GM19043 (cell line): Measurements from ENCODE around the gene HINFP.
"Not testable (repeated sequence)": the region's sequence is repeated elsewhere in the genome, so short reads cannot be mapped to it uniquely, and the experiment has no call there.

ENCODE experiments used
- ATAC-seq: cut with Tn5 transposase; IDR thresholded peaks from one replicate; pipeline ENCODE4 v1.9.1; 2021; ENCODE audit warnings: low read depth; ENCODE audit not compliant: unreplicated experiment

The HINFP gene

GRCh38 chr11:119100246-119100970 lies 21.0 kb upstream of the HINFP start:
- no peak for ATAC-seq

- peak; percentile 22 for ATAC-seq
Observed at GRCh38 chr11:119100994-119101758, 20.2 kb upstream of the HINFP start.

GRCh38 chr11:119101759-119102423 lies 19.5 kb upstream of the HINFP start, which contains the start of gene DPAGT1:
DPAGT1 (minus strand) TSS chr11:119101853; CDS start chr11:119101655, 198 bp downstream.
- peak; percentile 82 for ATAC-seq

GRCh38 chr11:119103161-119103664 lies 18.2 kb upstream of the HINFP start:
- ATAC-seq: not testable (repeated sequence)

- no peak for ATAC-seq
Observed at GRCh38 chr11:119103793-119104192, 17.6 kb upstream of the HINFP start.

GRCh38 chr11:119106564-119107537 lies 14.5 kb upstream of the HINFP start, which contains the start of gene C2CD2L:
C2CD2L (plus strand) TSS chr11:119107344; CDS start chr11:119107742, 398 bp downstream.
- ATAC-seq: peak; percentile 78

- peak; percentile 11 for ATAC-seq
Observed at GRCh38 chr11:119107538-119108145, 13.7 kb upstream of the HINFP start.

- no peak for ATAC-seq
Observed at GRCh38 chr11:119108146-119108856, 13.1 kb upstream of the HINFP start.

GRCh38 chr11:119108857-119109221 lies 12.5 kb upstream of the HINFP start:
- no peak for ATAC-seq

- no peak for ATAC-seq
Observed at GRCh38 chr11:119109843-119110242, 11.5 kb upstream of the HINFP start.

GRCh38 chr11:119110439-119110838 lies 10.9 kb upstream of the HINFP start:
- ATAC-seq: no peak

- no peak for ATAC-seq
Observed at GRCh38 chr11:119111361-119111925, 9.9 kb upstream of the HINFP start.

- no peak for ATAC-seq
Observed at GRCh38 chr11:119112314-119113020, 8.9 kb upstream of the HINFP start.

GRCh38 chr11:119113716-119114115 lies 7.7 kb upstream of the HINFP start:
- ATAC-seq: no peak

GRCh38 chr11:119114351-119114750 lies 7.0 kb upstream of the HINFP start:
- ATAC-seq: no peak

GRCh38 chr11:119115484-119116234 lies 5.7 kb upstream of the HINFP start:
- no peak for ATAC-seq

- ATAC-seq: no peak
Observed at GRCh38 chr11:119116235-119116594, 5.2 kb upstream of the HINFP start.
